ENCODE results near the gene CSTF2T.
"Not testable (repeated sequence)": the region's sequence is repeated elsewhere in the genome, so short reads cannot be mapped to it uniquely, and the experiment has no call there.

CSTF2T gene

GRCh38 chr10:51696251-51696650, 3.1 kb downstream of the CSTF2T start:
- DNase-seq = no peak

DNA sequence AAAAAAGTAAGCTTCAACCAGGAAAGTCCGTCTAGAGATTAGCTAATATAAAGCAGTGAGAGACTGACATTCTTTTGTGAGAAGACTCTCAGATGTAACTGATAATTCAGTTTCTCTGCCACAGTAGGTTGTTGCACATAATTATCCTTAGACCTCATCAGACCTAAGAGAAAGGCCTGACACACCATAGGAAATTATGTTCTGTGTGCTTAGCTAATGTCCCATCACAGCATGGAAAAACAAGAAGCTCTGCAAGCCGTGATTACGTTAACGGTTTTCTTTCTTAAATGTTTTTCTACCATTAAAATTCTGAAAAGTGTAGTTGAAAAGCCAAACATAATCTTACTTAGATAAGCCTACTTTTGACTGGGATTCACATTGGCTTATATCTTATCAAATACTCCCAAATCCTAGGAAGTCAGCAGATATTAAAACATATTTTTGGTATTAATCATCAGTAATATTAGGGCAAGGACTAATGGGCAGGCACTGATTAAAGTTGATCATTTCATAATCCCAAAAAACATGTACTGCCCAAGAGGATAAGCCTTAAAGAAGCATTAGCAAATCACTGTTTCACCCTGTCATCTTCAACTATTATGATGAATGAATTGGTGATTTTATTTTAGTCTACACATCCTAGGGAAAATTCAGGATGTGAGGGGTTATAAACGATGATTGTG, 5.2 kb downstream of the CSTF2T start:
- peak; percentile 58 for DNase-seq

DNA sequence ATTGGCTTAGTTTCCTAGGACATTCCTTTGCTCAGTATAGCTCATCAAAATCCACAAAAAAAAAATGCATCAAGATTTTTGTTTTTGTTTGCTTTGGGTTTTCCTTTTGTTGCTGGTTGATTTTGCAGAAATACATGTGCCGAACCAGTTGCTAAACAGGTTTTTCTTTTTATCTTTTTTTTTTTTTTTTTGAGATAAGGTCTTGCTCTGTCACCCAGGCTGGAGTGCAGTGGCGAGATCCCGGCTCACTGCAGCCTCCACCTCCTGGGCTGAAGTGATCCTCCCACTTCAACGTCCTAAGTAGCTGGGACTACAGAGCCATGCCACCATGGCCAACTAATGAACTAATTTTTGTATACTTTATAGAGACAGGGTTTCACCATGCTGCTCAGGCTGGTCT, 8.3 kb downstream of the CSTF2T start:
- DNase-seq = no peak

- no peak for DNase-seq
Measured at GRCh38 chr10:51689536-51689935, 9.9 kb downstream of the CSTF2T start.

GRCh38 chr10:51688826-51689225, 10.6 kb downstream of the CSTF2T start:
- DNase-seq = not testable (repeated sequence)

GRCh38 chr10:51687296-51687695, 12.1 kb downstream of the CSTF2T start:
- DNase-seq = peak; percentile 34

GRCh38 chr10:51685768-51686167, 13.6 kb downstream of the CSTF2T start:
- DNase-seq = peak; percentile 46

GRCh38 chr10:51683031-51683691, 16.2 kb downstream of the CSTF2T start:
- DNase-seq = no peak

DNA sequence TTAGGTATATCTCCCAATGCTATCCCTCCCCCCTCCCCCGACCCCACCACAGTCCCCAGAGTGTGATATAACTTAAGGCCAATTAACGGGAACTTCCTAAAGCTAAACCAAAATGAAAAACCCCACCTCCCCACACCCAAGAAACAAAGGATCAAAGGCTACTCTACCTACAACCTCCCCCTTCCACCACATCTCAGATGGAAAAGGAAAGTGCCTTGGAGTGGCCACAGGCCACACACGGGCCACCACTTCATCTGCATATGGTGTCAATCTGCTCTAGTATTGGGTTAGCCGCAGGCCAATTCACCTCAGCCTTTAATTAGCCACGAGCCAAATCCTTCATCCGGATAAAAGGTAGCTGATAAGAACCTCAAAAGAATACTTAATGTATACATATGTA, 19.6 kb downstream of the CSTF2T start:
- no peak for DNase-seq

GRCh38 chr10:51675088-51675487, 24.3 kb downstream of the CSTF2T start:
- no peak for DNase-seq

- DNase-seq = no peak
Measured at GRCh38 chr10:51672039-51672535, 27.3 kb downstream of the CSTF2T start.

DNA sequence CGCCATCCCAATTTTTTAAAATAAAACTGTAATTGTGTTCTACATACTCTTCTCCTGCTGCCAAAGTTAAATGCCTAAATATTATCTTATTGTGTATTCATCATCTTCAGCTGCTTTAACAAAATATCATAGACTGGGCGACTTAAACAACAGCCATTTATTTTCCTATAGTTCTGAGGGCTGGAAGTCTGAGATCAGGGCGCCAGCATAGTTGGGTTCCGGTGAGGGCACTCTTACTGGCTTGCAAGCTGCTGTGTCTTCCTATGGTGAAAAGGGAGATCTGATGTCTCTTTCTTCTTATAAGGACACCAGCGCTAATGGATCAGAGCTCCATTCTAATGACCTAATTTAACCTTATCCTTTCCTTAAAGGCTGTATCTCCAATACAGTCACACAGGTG, 30.4 kb downstream of the CSTF2T start:
- DNase-seq = no peak

- DNase-seq = no peak
Measured at GRCh38 chr10:51668336-51668689, 31.1 kb downstream of the CSTF2T start.

DNA sequence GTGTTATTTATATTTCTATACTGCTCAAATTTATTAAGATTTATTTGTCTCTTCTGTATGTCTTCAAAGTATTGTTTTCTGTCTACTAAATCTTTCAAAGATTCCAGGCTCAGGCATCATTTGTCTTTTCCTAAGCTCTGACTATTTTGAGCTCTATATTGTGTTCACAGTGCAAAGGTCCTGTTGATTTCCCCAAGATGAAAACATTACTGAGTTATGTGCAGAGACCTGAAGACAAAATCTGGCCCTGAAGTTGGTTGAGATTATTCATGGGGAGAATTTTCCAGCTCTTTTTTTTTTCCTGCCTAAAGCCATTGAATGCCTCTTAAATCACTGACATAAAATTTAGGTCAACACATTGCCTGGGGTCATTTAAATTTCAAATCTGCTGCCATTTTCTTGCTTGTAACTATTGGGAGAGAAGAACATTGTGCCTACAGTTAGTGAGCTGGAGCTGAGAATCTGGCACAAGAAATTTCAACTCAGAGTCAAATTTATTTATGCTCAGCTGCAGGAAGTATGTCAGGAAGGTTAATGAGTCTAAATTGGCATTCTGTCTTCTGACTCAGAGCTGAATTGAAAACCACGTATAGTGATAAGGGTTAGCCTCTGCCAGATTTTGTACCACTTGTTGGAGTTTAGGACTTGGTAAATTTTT, 31.6 kb downstream of the CSTF2T start:
- peak; percentile 62 for DNase-seq

DNA sequence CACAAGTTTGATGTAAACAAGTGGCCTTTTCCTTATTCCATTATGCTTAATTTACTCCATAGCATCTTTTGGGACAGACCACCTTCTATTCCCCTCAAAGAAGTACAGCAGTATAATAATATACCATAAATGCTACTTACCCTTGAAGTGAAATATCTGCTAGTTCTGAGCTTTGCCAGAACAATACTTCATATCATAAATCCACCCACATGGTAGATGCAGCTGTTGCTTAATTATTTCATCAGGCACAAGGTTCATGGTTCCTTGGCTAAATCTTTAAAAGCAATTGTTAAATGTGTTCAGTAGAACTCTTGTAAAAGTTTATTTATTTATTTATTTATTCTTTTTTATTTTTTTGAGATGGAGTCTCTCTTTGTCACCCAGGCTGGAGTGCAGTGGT, 32.9 kb downstream of the CSTF2T start:
- no peak for DNase-seq

DNA sequence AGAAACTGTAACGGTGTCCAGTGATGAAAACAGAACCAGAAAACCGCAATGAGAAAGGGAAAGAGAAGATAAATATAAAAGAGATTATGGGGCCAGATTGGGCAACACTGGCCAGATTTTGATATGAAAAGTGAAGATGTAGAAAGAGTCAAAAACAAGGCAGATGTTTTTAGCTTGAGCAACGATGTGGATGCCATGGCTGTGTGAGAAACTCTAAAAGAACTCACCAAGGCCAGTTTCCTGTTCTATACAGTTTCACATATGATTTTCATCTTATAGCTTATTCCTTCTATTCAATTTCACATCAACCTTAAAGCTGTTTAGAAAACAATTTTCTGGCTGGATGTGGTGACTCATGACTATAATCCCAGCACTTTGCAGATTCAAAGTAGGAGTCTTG, 36.3 kb downstream of the CSTF2T start:
- no peak for DNase-seq

GRCh38 chr10:51659344-51659743, 40.1 kb downstream of the CSTF2T start:
- no peak for DNase-seq

- no peak for DNase-seq
Measured at GRCh38 chr10:51658000-51658399, 41.4 kb downstream of the CSTF2T start.

GRCh38 chr10:51656503-51656902, 42.9 kb downstream of the CSTF2T start:
- DNase-seq = peak; percentile 40

GRCh38 chr10:51654918-51655317, 44.5 kb downstream of the CSTF2T start:
- no peak for DNase-seq

- DNase-seq = peak; percentile 31
Measured at GRCh38 chr10:51653025-51653424, 46.4 kb downstream of the CSTF2T start.

- DNase-seq = peak; percentile 82
Measured at GRCh38 chr10:51651063-51651462, 48.3 kb downstream of the CSTF2T start.

GRCh38 chr10:51649064-51649463, 50.3 kb downstream of the CSTF2T start:
- DNase-seq = no peak

Data from NCI-H226 (cell line).